ENCODE measurements around the gene GAGE12H. TPM values are rescaled to one million over a fixed set of nuclear protein-coding genes. Genes with fewer than 3 reads are reported as not detected.

GAGE12H gene
- total RNA-seq: not detected in 2 replicates

GRCh38 chrX:49579649-49580048 lies at the start of gene GAGE12H:
TSS of gene GAGE12H (plus strand) at chrX:49579949. CDS start at chrX:49581104, 1,155 bp downstream.

DNA sequence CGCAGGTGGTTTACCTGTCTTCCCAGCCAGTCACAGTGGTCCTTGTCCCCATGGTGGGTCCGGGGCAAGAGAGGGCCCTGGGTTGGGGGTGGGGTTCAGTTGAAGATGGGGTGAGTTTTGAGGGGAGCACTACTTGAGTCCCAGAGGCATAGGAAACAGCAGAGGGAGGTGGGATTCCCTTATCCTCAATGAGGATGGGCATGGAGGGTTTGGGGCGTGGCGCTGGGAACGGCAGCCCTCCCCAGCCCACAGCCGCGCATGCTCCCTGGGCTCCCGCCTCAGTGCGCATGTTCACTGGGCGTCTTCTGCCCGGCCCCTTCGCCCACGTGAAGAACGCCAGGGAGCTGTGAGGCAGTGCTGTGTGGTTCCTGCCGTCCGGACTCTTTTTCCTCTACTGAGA lies 47.9 kb upstream of the GAGE12H start, which contains the start of gene GAGE12C:
Gene GAGE12C, plus strand, starts transcription at position 301 of the 400 bp plus-strand sequence. CDS start 1,155 bp downstream, outside the sequence.

GRCh38 chrX:49541433-49541832 lies 38.3 kb upstream of the GAGE12H start, which contains the start of gene GAGE12D:
TSS of gene GAGE12D (plus strand) at chrX:49541733. CDS start at chrX:49542888, 1,155 bp downstream.

GRCh38 chrX:49550989-49551388 lies 28.8 kb upstream of the GAGE12H start, which contains the start of gene GAGE12E:
TSS of gene GAGE12E (plus strand) at chrX:49551289. CDS start at chrX:49552444, 1,155 bp downstream.

DNA sequence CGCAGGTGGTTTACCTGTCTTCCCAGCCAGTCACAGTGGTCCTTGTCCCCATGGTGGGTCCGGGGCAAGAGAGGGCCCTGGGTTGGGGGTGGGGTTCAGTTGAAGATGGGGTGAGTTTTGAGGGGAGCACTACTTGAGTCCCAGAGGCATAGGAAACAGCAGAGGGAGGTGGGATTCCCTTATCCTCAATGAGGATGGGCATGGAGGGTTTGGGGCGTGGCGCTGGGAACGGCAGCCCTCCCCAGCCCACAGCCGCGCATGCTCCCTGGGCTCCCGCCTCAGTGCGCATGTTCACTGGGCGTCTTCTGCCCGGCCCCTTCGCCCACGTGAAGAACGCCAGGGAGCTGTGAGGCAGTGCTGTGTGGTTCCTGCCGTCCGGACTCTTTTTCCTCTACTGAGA lies 19.2 kb upstream of the GAGE12H start, which contains the start of gene GAGE12F:
Gene GAGE12F, plus strand, starts transcription at position 301 of the 400 bp plus-strand sequence. CDS start 1,155 bp downstream, outside the sequence.

GRCh38 chrX:49570100-49570499 lies 9.6 kb upstream of the GAGE12H start, which contains the start of gene GAGE12G:
TSS of gene GAGE12G (plus strand) at chrX:49570400. CDS start at chrX:49571555, 1,155 bp downstream.

DNA sequence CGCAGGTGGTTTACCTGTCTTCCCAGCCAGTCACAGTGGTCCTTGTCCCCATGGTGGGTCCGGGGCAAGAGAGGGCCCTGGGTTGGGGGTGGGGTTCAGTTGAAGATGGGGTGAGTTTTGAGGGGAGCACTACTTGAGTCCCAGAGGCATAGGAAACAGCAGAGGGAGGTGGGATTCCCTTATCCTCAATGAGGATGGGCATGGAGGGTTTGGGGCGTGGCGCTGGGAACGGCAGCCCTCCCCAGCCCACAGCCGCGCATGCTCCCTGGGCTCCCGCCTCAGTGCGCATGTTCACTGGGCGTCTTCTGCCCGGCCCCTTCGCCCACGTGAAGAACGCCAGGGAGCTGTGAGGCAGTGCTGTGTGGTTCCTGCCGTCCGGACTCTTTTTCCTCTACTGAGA lies 9.4 kb downstream of the GAGE12H start, which contains the start of gene GAGE2A:
Gene GAGE2A, plus strand, starts transcription at position 301 of the 400 bp plus-strand sequence. CDS start 1,155 bp downstream, outside the sequence.

GRCh38 chrX:49598720-49599119 lies 19.0 kb downstream of the GAGE12H start, which contains the start of gene GAGE1:
TSS of gene GAGE1 (plus strand) at chrX:49599020. CDS start at chrX:49600175, 1,155 bp downstream.

Other genes with a start within 250 kb of the GAGE12H start
- gene GAGE13, start 248.4 kb upstream of the GAGE12H start, total RNA-seq: not detected in 2 replicates
- not detected in 2 replicates for gene GAGE12C, start 47.8 kb upstream of the GAGE12H start, total RNA-seq
- gene GAGE12D, start 38.2 kb upstream of the GAGE12H start, total RNA-seq: not detected in 2 replicates
- gene GAGE12E, start 28.7 kb upstream of the GAGE12H start, total RNA-seq: not detected in 2 replicates
- gene GAGE12F, start 19.1 kb upstream of the GAGE12H start, total RNA-seq: not detected in 2 replicates
- not detected in 2 replicates for gene GAGE12G, start 9.5 kb upstream of the GAGE12H start, total RNA-seq
- not detected in 2 replicates for gene GAGE2A, start 9.5 kb downstream of the GAGE12H start, total RNA-seq
- not detected in 2 replicates for gene GAGE1, start 19.1 kb downstream of the GAGE12H start, total RNA-seq
- not detected in 2 replicates for gene PAGE1, start 116.0 kb downstream of the GAGE12H start, total RNA-seq
- gene PAGE4, start 249.4 kb downstream of the GAGE12H start, total RNA-seq: not detected in 2 replicates

Measured in mesangial cell (primary cell).